ENCODE data around the gene CTSK.
"Not testable (repeated sequence)": the region's sequence is repeated elsewhere in the genome, so short reads cannot be mapped to it uniquely, and the experiment has no call there.

The CTSK gene

GRCh38 chr1:150807249-150808023, 624 bp downstream of the CTSK start:
- Histone ChIP-seq H3K4me1 (ENCODE audit: control insufficient read depth in 2 of 2, insufficient read depth in 2 of 2, low read length in 2 of 2) (peaks cover 4 to 23% of the 10 kb centered on the region in 2 donors), H3K9ac (ENCODE audit: low read depth in 1 of 2, low read length in 2 of 2) (peak overlapping the region in 1 of 2 donors; percentile 30), H3K27me3 (ENCODE audit: control insufficient read depth in 2 of 2, insufficient read depth in 2 of 2, low read length in 2 of 2) (no peaks in the 10 kb centered on the region), H3K27ac (ENCODE audit: low read depth in 2 of 2, low read length in 2 of 2) (peak overlapping the region; percentile 13 to 16), H3K9me3 (ENCODE audit: control insufficient read depth in 2 of 2, low read length in 2 of 2) (no peaks in the 10 kb centered on the region), H3K4me3 (ENCODE audit: low read length in 2 of 2) (peak overlapping the region; percentile 37 to 53), H3K36me3 (ENCODE audit: control insufficient read depth in 2 of 2, insufficient read depth in 2 of 2, low read length in 2 of 2) (peaks cover 5 to 7% of the 10 kb centered on the region in 2 donors)

GRCh38 chr1:150805899-150806298, 2.2 kb downstream of the CTSK start:
- peaks cover 4 to 9% of the 10 kb centered on the region in 2 donors for H3K4me1 ChIP-seq (ENCODE audit: control insufficient read depth in 2 of 2, insufficient read depth in 2 of 2, low read length in 2 of 2)
- H3K9ac ChIP-seq (ENCODE audit: low read depth in 1 of 2, low read length in 2 of 2), result no peak overlapping the region
- H3K27ac ChIP-seq (ENCODE audit: low read depth in 2 of 2, low read length in 2 of 2), result no peak overlapping the region
- no peak overlapping the region for H3K4me3 ChIP-seq (ENCODE audit: low read length in 2 of 2)
- no peaks in the 10 kb centered on the region for H3K27me3 ChIP-seq (ENCODE audit: control insufficient read depth in 2 of 2, insufficient read depth in 2 of 2, low read length in 2 of 2)
- H3K9me3 ChIP-seq (ENCODE audit: control insufficient read depth in 2 of 2, low read length in 2 of 2), result no peaks in the 10 kb centered on the region
- H3K36me3 ChIP-seq (ENCODE audit: control insufficient read depth in 2 of 2, insufficient read depth in 2 of 2, low read length in 2 of 2), result no peaks in the 10 kb centered on the region

GRCh38 chr1:150804671-150805070, 3.4 kb downstream of the CTSK start:
- Histone ChIP-seq H3K36me3 (ENCODE audit: control insufficient read depth in 2 of 2, insufficient read depth in 2 of 2, low read length in 2 of 2) (peaks cover 0 to under 1% of the 10 kb centered on the region in 2 donors), H3K27me3 (ENCODE audit: control insufficient read depth in 2 of 2, insufficient read depth in 2 of 2, low read length in 2 of 2) (no peaks in the 10 kb centered on the region), H3K9me3 (ENCODE audit: control insufficient read depth in 2 of 2, low read length in 2 of 2) (no peaks in the 10 kb centered on the region), H3K4me3 (ENCODE audit: low read length in 2 of 2) (no peak overlapping the region), H3K4me1 (ENCODE audit: control insufficient read depth in 2 of 2, insufficient read depth in 2 of 2, low read length in 2 of 2) (peaks cover 4 to 5% of the 10 kb centered on the region in 2 donors), H3K27ac (ENCODE audit: low read depth in 2 of 2, low read length in 2 of 2) (no peak overlapping the region), H3K9ac (ENCODE audit: low read depth in 1 of 2, low read length in 2 of 2) (no peak overlapping the region)

GRCh38 chr1:150799089-150799488, 9.0 kb downstream of the CTSK start:
- peaks cover 19 to 31% of the 10 kb centered on the region in 2 donors for H3K36me3 ChIP-seq (ENCODE audit: control insufficient read depth in 2 of 2, insufficient read depth in 2 of 2, low read length in 2 of 2)

GRCh38 chr1:150798525-150798924, 9.5 kb downstream of the CTSK start:
- H3K9ac ChIP-seq (ENCODE audit: low read depth in 1 of 2, low read length in 2 of 2), result no peak overlapping the region
- H3K4me1 ChIP-seq (ENCODE audit: control insufficient read depth in 2 of 2, insufficient read depth in 2 of 2, low read length in 2 of 2), result no peaks in the 10 kb centered on the region
- H3K27me3 ChIP-seq (ENCODE audit: control insufficient read depth in 2 of 2, insufficient read depth in 2 of 2, low read length in 2 of 2), result no peaks in the 10 kb centered on the region
- H3K4me3 ChIP-seq (ENCODE audit: low read length in 2 of 2), result no peak overlapping the region
- no peak overlapping the region for H3K27ac ChIP-seq (ENCODE audit: low read depth in 2 of 2, low read length in 2 of 2)
- H3K9me3 ChIP-seq (ENCODE audit: control insufficient read depth in 2 of 2, low read length in 2 of 2), result no peaks in the 10 kb centered on the region
- H3K36me3 ChIP-seq (ENCODE audit: control insufficient read depth in 2 of 2, insufficient read depth in 2 of 2, low read length in 2 of 2), result peaks cover 19 to 31% of the 10 kb centered on the region in 2 donors

More at GRCh38 chr1:150799089-150799488, 9.0 kb downstream of the CTSK start:
- Histone ChIP-seq H3K4me3 (ENCODE audit: low read length in 2 of 2) (no peak overlapping the region), H3K9me3 (ENCODE audit: control insufficient read depth in 2 of 2, low read length in 2 of 2) (no peaks in the 10 kb centered on the region), H3K27ac (ENCODE audit: low read depth in 2 of 2, low read length in 2 of 2) (no peak overlapping the region), H3K27me3 (ENCODE audit: control insufficient read depth in 2 of 2, insufficient read depth in 2 of 2, low read length in 2 of 2) (no peaks in the 10 kb centered on the region), H3K4me1 (ENCODE audit: control insufficient read depth in 2 of 2, insufficient read depth in 2 of 2, low read length in 2 of 2) (no peaks in the 10 kb centered on the region), H3K9ac (ENCODE audit: low read depth in 1 of 2, low read length in 2 of 2) (no peak overlapping the region)

GRCh38 chr1:150796374-150796773, 11.7 kb downstream of the CTSK start:
- Histone ChIP-seq H3K9ac (ENCODE audit: low read depth in 1 of 2, low read length in 2 of 2) (no peak overlapping the region), H3K9me3 (ENCODE audit: control insufficient read depth in 2 of 2, low read length in 2 of 2) (no peaks in the 10 kb centered on the region), H3K36me3 (ENCODE audit: control insufficient read depth in 2 of 2, insufficient read depth in 2 of 2, low read length in 2 of 2) (peaks cover 19 to 31% of the 10 kb centered on the region in 2 donors), H3K4me3 (ENCODE audit: low read length in 2 of 2) (no peak overlapping the region), H3K27me3 (ENCODE audit: control insufficient read depth in 2 of 2, insufficient read depth in 2 of 2, low read length in 2 of 2) (no peaks in the 10 kb centered on the region), H3K27ac (ENCODE audit: low read depth in 2 of 2, low read length in 2 of 2) (no peak overlapping the region), H3K4me1 (ENCODE audit: control insufficient read depth in 2 of 2, insufficient read depth in 2 of 2, low read length in 2 of 2) (no peaks in the 10 kb centered on the region)

- H3K36me3 ChIP-seq (ENCODE audit: control insufficient read depth in 2 of 2, insufficient read depth in 2 of 2, low read length in 2 of 2), result peaks cover 17 to 23% of the 10 kb centered on the region in 2 donors
- not testable (repeated sequence) for H3K27ac ChIP-seq (ENCODE audit: low read depth in 2 of 2, low read length in 2 of 2); H3K9me3 ChIP-seq (ENCODE audit: control insufficient read depth in 2 of 2, low read length in 2 of 2); H3K4me1 ChIP-seq (ENCODE audit: control insufficient read depth in 2 of 2, insufficient read depth in 2 of 2, low read length in 2 of 2); H3K9ac ChIP-seq (ENCODE audit: low read depth in 1 of 2, low read length in 2 of 2); H3K27me3 ChIP-seq (ENCODE audit: control insufficient read depth in 2 of 2, insufficient read depth in 2 of 2, low read length in 2 of 2); H3K4me3 ChIP-seq (ENCODE audit: low read length in 2 of 2)
These were observed 14.3 kb downstream of the CTSK start for GRCh38 chr1:150793778-150794177.

GRCh38 chr1:150793221-150793620, 14.8 kb downstream of the CTSK start:
- H3K9me3 ChIP-seq (ENCODE audit: control insufficient read depth in 2 of 2, low read length in 2 of 2), result no peaks in the 10 kb centered on the region
- no peaks in the 10 kb centered on the region for H3K27me3 ChIP-seq (ENCODE audit: control insufficient read depth in 2 of 2, insufficient read depth in 2 of 2, low read length in 2 of 2)
- peaks cover 11 to 17% of the 10 kb centered on the region in 2 donors for H3K36me3 ChIP-seq (ENCODE audit: control insufficient read depth in 2 of 2, insufficient read depth in 2 of 2, low read length in 2 of 2)
- H3K4me3 ChIP-seq (ENCODE audit: low read length in 2 of 2), result no peak overlapping the region
- no peak overlapping the region for H3K9ac ChIP-seq (ENCODE audit: low read depth in 1 of 2, low read length in 2 of 2)
- no peaks in the 10 kb centered on the region for H3K4me1 ChIP-seq (ENCODE audit: control insufficient read depth in 2 of 2, insufficient read depth in 2 of 2, low read length in 2 of 2)
- no peak overlapping the region for H3K27ac ChIP-seq (ENCODE audit: low read depth in 2 of 2, low read length in 2 of 2)

- no peaks in the 10 kb centered on the region for H3K27me3 ChIP-seq (ENCODE audit: control insufficient read depth in 2 of 2, insufficient read depth in 2 of 2, low read length in 2 of 2)
- H3K4me1 ChIP-seq (ENCODE audit: control insufficient read depth in 2 of 2, insufficient read depth in 2 of 2, low read length in 2 of 2), result no peaks in the 10 kb centered on the region
- H3K4me3 ChIP-seq (ENCODE audit: low read length in 2 of 2), result no peak overlapping the region
- peaks cover 3 to 9% of the 10 kb centered on the region in 2 donors for H3K36me3 ChIP-seq (ENCODE audit: control insufficient read depth in 2 of 2, insufficient read depth in 2 of 2, low read length in 2 of 2)
- no peak overlapping the region for H3K27ac ChIP-seq (ENCODE audit: low read depth in 2 of 2, low read length in 2 of 2)
- no peaks in the 10 kb centered on the region for H3K9me3 ChIP-seq (ENCODE audit: control insufficient read depth in 2 of 2, low read length in 2 of 2)
- no peak overlapping the region for H3K9ac ChIP-seq (ENCODE audit: low read depth in 1 of 2, low read length in 2 of 2)
These were observed 16.5 kb downstream of the CTSK start for GRCh38 chr1:150791585-150791984.

- H3K4me1 ChIP-seq (ENCODE audit: control insufficient read depth in 2 of 2, insufficient read depth in 2 of 2, low read length in 2 of 2), result no peaks in the 10 kb centered on the region
- no peak overlapping the region for H3K9ac ChIP-seq (ENCODE audit: low read depth in 1 of 2, low read length in 2 of 2)
- H3K36me3 ChIP-seq (ENCODE audit: control insufficient read depth in 2 of 2, insufficient read depth in 2 of 2, low read length in 2 of 2), result no peaks in the 10 kb centered on the region
- no peaks in the 10 kb centered on the region for H3K9me3 ChIP-seq (ENCODE audit: control insufficient read depth in 2 of 2, low read length in 2 of 2)
- no peak overlapping the region for H3K27ac ChIP-seq (ENCODE audit: low read depth in 2 of 2, low read length in 2 of 2)
- no peaks in the 10 kb centered on the region for H3K27me3 ChIP-seq (ENCODE audit: control insufficient read depth in 2 of 2, insufficient read depth in 2 of 2, low read length in 2 of 2)
- no peak overlapping the region for H3K4me3 ChIP-seq (ENCODE audit: low read length in 2 of 2)
These were observed 18.7 kb downstream of the CTSK start for GRCh38 chr1:150789396-150789795.
